ENCODE results near the gene LGR6. TPM values are rescaled to one million over a fixed set of nuclear protein-coding genes. Genes with fewer than 3 reads are reported as not detected.

The LGR6 gene
- total and polyA plus RNA-seq, 7 experiments from 2014 or later: 0.16 to 5.8 (median 0.33) TPM; not detected in 1

GRCh38 chr1:202305168-202305567 is 111.6 kb downstream of the LGR6 start:
- ATAC-seq (no peak), DNase-seq (no peak)
- H3K27ac Mint-ChIP-seq: no peak overlapping the region
- POLR2A ChIA-PET: no interaction called here
- H3K9me3 Mint-ChIP-seq: no peaks in the 10 kb centered on the region
- Histone ChIP-seq H3K27me3 (ENCODE audit: control insufficient read depth in 2 of 2, insufficient read depth in 2 of 2, low read length in 2 of 2) (no peaks in the 10 kb centered on the region), H3K4me3 (ENCODE audit: low read length) (no peak overlapping the region), H3K9me3 (ENCODE audit: control insufficient read depth in 2 of 3, low read length in 3 of 3) (no peaks in the 10 kb centered on the region), H3K36me3 (ENCODE audit: control insufficient read depth in 2 of 3, insufficient read depth in 3 of 3, low read length in 3 of 3) (no peaks in the 10 kb centered on the region), H3K4me1 (ENCODE audit: control insufficient read depth in 2 of 2, insufficient read depth in 2 of 2, low read length in 2 of 2) (no peaks in the 10 kb centered on the region), H3K27ac (ENCODE audit: low read depth, low read length) (no peak overlapping the region)
- CTCF ChIA-PET: no interaction called here
- H3K36me3 Mint-ChIP-seq: no peaks in the 10 kb centered on the region
- intact Hi-C loops (cut with micrococcal nuclease): no loop called here
- peaks cover 0 to 2% (median 0%) of the 10 kb centered on the region in 5 donors for H3K27me3 Mint-ChIP-seq
- no peak overlapping the region for H3K4me3 Mint-ChIP-seq
- H3K4me1 Mint-ChIP-seq: peaks cover 0 to 1% (median 0%) of the 10 kb centered on the region in 7 donors

GRCh38 chr1:202306535-202307345 is 113.1 kb downstream of the LGR6 start:
- Mint-ChIP-seq H3K9me3 (no peaks in the 10 kb centered on the region), H3K36me3 (no peaks in the 10 kb centered on the region), H3K4me1 (peaks cover 0 to 4% (median 0%) of the 10 kb centered on the region in 7 donors), H3K27ac (no peak overlapping the region), H3K27me3 (peaks cover 0 to 7% (median 0%) of the 10 kb centered on the region in 5 donors), H3K4me3 (no peak overlapping the region)
- no peak overlapping the region for H3K4me3 ChIP-seq (ENCODE audit: low read length)
- H3K27me3 ChIP-seq (ENCODE audit: control insufficient read depth in 2 of 2, insufficient read depth in 2 of 2, low read length in 2 of 2): no peaks in the 10 kb centered on the region
- H3K9me3 ChIP-seq (ENCODE audit: control insufficient read depth in 2 of 3, low read length in 3 of 3): no peaks in the 10 kb centered on the region
- intact Hi-C loops (cut with micrococcal nuclease): no loop called here
- CTCF ChIA-PET: interaction anchor here (0.6 kb wide), 1 partner anchor 68 kb away, joined by 3 read pairs; no protein-coding TSS in a partner anchor
- ATAC-seq: no peak
- H3K27ac ChIP-seq (ENCODE audit: low read depth, low read length): no peak overlapping the region
- H3K4me1 ChIP-seq (ENCODE audit: control insufficient read depth in 2 of 2, insufficient read depth in 2 of 2, low read length in 2 of 2): no peaks in the 10 kb centered on the region
- POLR2A ChIA-PET: no interaction called here
- no peak for DNase-seq
- H3K36me3 ChIP-seq (ENCODE audit: control insufficient read depth in 2 of 3, insufficient read depth in 3 of 3, low read length in 3 of 3): no peaks in the 10 kb centered on the region

- Histone ChIP-seq H3K9me3 (ENCODE audit: control insufficient read depth in 2 of 3, low read length in 3 of 3) (no peaks in the 10 kb centered on the region), H3K27ac (ENCODE audit: low read depth, low read length) (no peak overlapping the region), H3K36me3 (ENCODE audit: control insufficient read depth in 2 of 3, insufficient read depth in 3 of 3, low read length in 3 of 3) (no peaks in the 10 kb centered on the region), H3K4me3 (ENCODE audit: low read length) (no peak overlapping the region), H3K27me3 (ENCODE audit: control insufficient read depth in 2 of 2, insufficient read depth in 2 of 2, low read length in 2 of 2) (no peaks in the 10 kb centered on the region), H3K4me1 (ENCODE audit: control insufficient read depth in 2 of 2, insufficient read depth in 2 of 2, low read length in 2 of 2) (no peaks in the 10 kb centered on the region)
- ATAC-seq (no peak), DNase-seq (no peak)
- Mint-ChIP-seq H3K27me3 (peaks cover 0 to 21% (median 0%) of the 10 kb centered on the region in 5 donors), H3K36me3 (no peaks in the 10 kb centered on the region), H3K27ac (no peak overlapping the region), H3K9me3 (no peaks in the 10 kb centered on the region), H3K4me1 (peaks cover 0 to 7% (median 0%) of the 10 kb centered on the region in 7 donors), H3K4me3 (no peak overlapping the region)
- ChIA-PET CTCF (no interaction called here), POLR2A (no interaction called here)
- intact Hi-C loops (cut with micrococcal nuclease): no loop called here
Observed at GRCh38 chr1:202310071-202310725, 116.6 kb downstream of the LGR6 start.

GRCh38 chr1:202310746-202311145 is 117.1 kb downstream of the LGR6 start:
- Mint-ChIP-seq H3K4me3 (no peak overlapping the region), H3K27ac (no peak overlapping the region), H3K9me3 (no peaks in the 10 kb centered on the region), H3K4me1 (peaks cover 0 to 7% (median 0%) of the 10 kb centered on the region in 7 donors), H3K36me3 (no peaks in the 10 kb centered on the region), H3K27me3 (peaks cover 0 to 23% (median 0%) of the 10 kb centered on the region in 5 donors)
- H3K9me3 ChIP-seq (ENCODE audit: control insufficient read depth in 2 of 3, low read length in 3 of 3): no peaks in the 10 kb centered on the region
- H3K27ac ChIP-seq (ENCODE audit: low read depth, low read length): no peak overlapping the region
- ChIA-PET POLR2A (no interaction called here), CTCF (no interaction called here)
- no peaks in the 10 kb centered on the region for H3K27me3 ChIP-seq (ENCODE audit: control insufficient read depth in 2 of 2, insufficient read depth in 2 of 2, low read length in 2 of 2)
- no peak overlapping the region for H3K4me3 ChIP-seq (ENCODE audit: low read length)
- H3K4me1 ChIP-seq (ENCODE audit: control insufficient read depth in 2 of 2, insufficient read depth in 2 of 2, low read length in 2 of 2): no peaks in the 10 kb centered on the region
- intact Hi-C loops (cut with micrococcal nuclease): no loop called here
- H3K36me3 ChIP-seq (ENCODE audit: control insufficient read depth in 2 of 3, insufficient read depth in 3 of 3, low read length in 3 of 3): no peaks in the 10 kb centered on the region
- ATAC-seq: no peak
- DNase-seq: no peak

- H3K36me3 Mint-ChIP-seq: no peaks in the 10 kb centered on the region
- ATAC-seq: no peak
- peak overlapping the region in 1 of 9 donors; percentile 16 for H3K27ac Mint-ChIP-seq
Observed at GRCh38 chr1:202311875-202312635, 118.5 kb downstream of the LGR6 start.

GRCh38 chr1:202315576-202316168 is 122.1 kb downstream of the LGR6 start:
- no peaks in the 10 kb centered on the region for H3K9me3 Mint-ChIP-seq
- H3K4me3 Mint-ChIP-seq: no peak overlapping the region
- no peak overlapping the region for H3K27ac ChIP-seq (ENCODE audit: low read depth, low read length)
- intact Hi-C loops (cut with micrococcal nuclease): loop anchor here (1.0 to 5.0 kb wide), 10 partner anchors 20 to 308 kb away; partner anchors contain the start of genes LGR6 (in 2 of the 2) and PTPN7 (in 1 of the 2)
- no peaks in the 10 kb centered on the region for H3K9me3 ChIP-seq (ENCODE audit: control insufficient read depth in 2 of 3, low read length in 3 of 3)
- peak; percentile 42 to 74 (median 64) for DNase-seq
- H3K27ac Mint-ChIP-seq: no peak overlapping the region
- H3K36me3 Mint-ChIP-seq: no peaks in the 10 kb centered on the region
- H3K4me1 Mint-ChIP-seq: peaks cover 0 to 10% (median 0%) of the 10 kb centered on the region in 7 donors
- POLR2A ChIA-PET: interaction anchor here (0.6 kb wide), 1 partner anchor 1479 kb away, joined by 5 read pairs; no protein-coding TSS in a partner anchor
- no peak overlapping the region for H3K4me3 ChIP-seq (ENCODE audit: low read length)
- ATAC-seq: peak; percentile 88
- H3K4me1 ChIP-seq (ENCODE audit: control insufficient read depth in 2 of 2, insufficient read depth in 2 of 2, low read length in 2 of 2): no peaks in the 10 kb centered on the region
- CTCF ChIA-PET: interaction anchor here (1.1 to 5.0 kb wide), 8 partner anchors 35 to 160 kb away, joined by 3 to 19 read pairs (median 10); partner anchors contain the start of gene LGR6
- no peaks in the 10 kb centered on the region for H3K27me3 ChIP-seq (ENCODE audit: control insufficient read depth in 2 of 2, insufficient read depth in 2 of 2, low read length in 2 of 2)
- peaks cover 0 to 33% (median 0%) of the 10 kb centered on the region in 5 donors for H3K27me3 Mint-ChIP-seq
- H3K36me3 ChIP-seq (ENCODE audit: control insufficient read depth in 2 of 3, insufficient read depth in 3 of 3, low read length in 3 of 3): no peaks in the 10 kb centered on the region

More at GRCh38 chr1:202311875-202312635, 118.5 kb downstream of the LGR6 start:
- peaks cover 0 to 7% (median 0%) of the 10 kb centered on the region in 7 donors for H3K4me1 Mint-ChIP-seq
- no peak overlapping the region for H3K4me3 Mint-ChIP-seq
- no peaks in the 10 kb centered on the region for H3K9me3 Mint-ChIP-seq
- peaks cover 0 to 31% (median 0%) of the 10 kb centered on the region in 5 donors for H3K27me3 Mint-ChIP-seq
- no peaks in the 10 kb centered on the region for H3K36me3 ChIP-seq (ENCODE audit: control insufficient read depth in 2 of 3, insufficient read depth in 3 of 3, low read length in 3 of 3)
- no peak overlapping the region for H3K27ac ChIP-seq (ENCODE audit: low read depth, low read length)
- no peaks in the 10 kb centered on the region for H3K27me3 ChIP-seq (ENCODE audit: control insufficient read depth in 2 of 2, insufficient read depth in 2 of 2, low read length in 2 of 2)
- no peak overlapping the region for H3K4me3 ChIP-seq (ENCODE audit: low read length)
- H3K9me3 ChIP-seq (ENCODE audit: control insufficient read depth in 2 of 3, low read length in 3 of 3): no peaks in the 10 kb centered on the region
- ChIA-PET CTCF (interaction anchor here (0.7 to 1.7 kb wide), 3 partner anchors 35 to 152 kb away, joined by 3 to 6 read pairs (median 3); partner anchors contain the start of gene PTPN7), POLR2A (no interaction called here)
- no peaks in the 10 kb centered on the region for H3K4me1 ChIP-seq (ENCODE audit: control insufficient read depth in 2 of 2, insufficient read depth in 2 of 2, low read length in 2 of 2)
- intact Hi-C loops (cut with micrococcal nuclease): no loop called here
- no peak for DNase-seq
